ENCODE measurements around the gene PARL. TPM values are rescaled to one million over a fixed set of nuclear protein-coding genes. Genes with fewer than 3 reads are reported as not detected.

The PARL gene
- total and polyA plus RNA-seq, 9 of the 15 experiments (the other 6 are each of a cell fraction or from before 2014, with no cell fraction given): 39.5 to 82.4 (median 57.4) TPM

DNA sequence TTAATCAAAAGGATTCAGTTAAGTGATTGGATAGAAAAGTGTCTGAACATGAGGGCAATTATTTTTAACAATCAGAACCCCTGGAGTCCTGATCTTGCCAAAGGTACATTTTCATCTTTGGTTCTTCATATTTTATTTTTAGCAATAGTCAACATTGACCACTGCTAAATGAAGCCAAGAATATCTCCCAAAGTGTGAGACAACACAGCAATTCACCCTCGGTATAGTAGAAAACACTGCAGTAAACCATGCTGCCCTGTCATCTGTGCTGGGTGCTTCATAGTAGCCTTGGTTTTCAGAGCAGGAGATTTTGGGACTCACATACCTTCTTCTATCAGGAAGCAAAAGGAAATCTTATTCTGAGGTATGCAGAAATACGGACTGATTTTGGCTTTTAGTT, 47.2 kb upstream of the PARL start:
- ChIA-PET CTCF (ENCODE audit: low intra/inter-chr PET ratio) (no interaction called here), POLR2A (no interaction called here)
- H3K4me1 ChIP-seq (replicated peaks in 1 of 2; ENCODE audit: control insufficient read depth in 2 of 2, insufficient read depth in 2 of 2, low read length in 2 of 2): no peaks in the 10 kb centered on the region; a peak in 1 of 5 replicates
- FAIRE-seq: peak; percentile 42
- no TSS peak for BruUV-seq (replicated peaks)
- WGBS (ENCODE audit: insufficient coverage, low coverage, missing lambda C conversion rate): 87% methylated on average over 2 of the region's 2 CpGs
- H3K27me3 ChIP-seq (ENCODE audit: control insufficient read depth in 2 of 2, insufficient read depth in 2 of 2, low read length in 2 of 2): no peaks in the 10 kb centered on the region
- no peak for TF ChIP-seq SETDB1 (IDR thresholded peaks at IDR 0.05; ENCODE audit: low read length)
- no peak for TF ChIP-seq ZNF696 (CRISPR knock-in tag; conservative IDR thresholded peaks at IDR 0.05)
- TF ChIP-seq, protein P1, sequence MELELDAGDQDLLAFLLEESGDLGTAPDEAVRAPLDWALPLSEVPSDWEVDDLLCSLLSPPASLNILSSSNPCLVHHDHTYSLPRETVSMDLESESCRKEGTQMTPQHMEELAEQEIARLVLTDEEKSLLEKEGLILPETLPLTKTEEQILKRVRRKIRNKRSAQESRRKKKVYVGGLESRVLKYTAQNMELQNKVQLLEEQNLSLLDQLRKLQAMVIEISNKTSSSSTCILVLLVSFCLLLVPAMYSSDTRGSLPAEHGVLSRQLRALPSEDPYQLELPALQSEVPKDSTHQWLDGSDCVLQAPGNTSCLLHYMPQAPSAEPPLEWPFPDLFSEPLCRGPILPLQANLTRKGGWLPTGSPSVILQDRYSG (tag; conservative IDR thresholded peaks at IDR 0.05; ENCODE audit: low read depth): no peak
- TF ChIP-seq HNRNPLL (IDR thresholded peaks at IDR 0.05; ENCODE audit: low read depth, low read length, poor library complexity, severe bottlenecking): no peak
- no peak for TF ChIP-seq GATAD2A (IDR thresholded peaks at IDR 0.05)
- TF ChIP-seq ERF (CRISPR knock-in tag; IDR thresholded peaks at IDR 0.05): no peak
- no peak for TF ChIP-seq ZFP1 (CRISPR knock-in tag; IDR thresholded peaks at IDR 0.05)
- TF ChIP-seq, protein P2, sequence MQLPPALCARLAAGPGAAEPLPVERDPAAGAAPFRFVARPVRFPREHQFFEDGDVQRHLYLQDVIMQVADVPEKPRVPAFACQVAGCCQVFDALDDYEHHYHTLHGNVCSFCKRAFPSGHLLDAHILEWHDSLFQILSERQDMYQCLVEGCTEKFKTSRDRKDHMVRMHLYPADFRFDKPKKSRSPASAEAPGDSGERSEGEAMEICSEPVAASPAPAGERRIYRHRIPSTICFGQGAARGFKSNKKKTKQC (CRISPR knock-in tag; IDR thresholded peaks at IDR 0.05): no peak
- TF ChIP-seq ADNP (tag; IDR thresholded peaks at IDR 0.05): no peak
- no peak for TF ChIP-seq RNF2 (IDR thresholded peaks at IDR 0.05)
- no peak for TF ChIP-seq ESRRA (IDR thresholded peaks at IDR 0.05; ENCODE audit: borderline replicate concordance, low read depth)
- TF ChIP-seq ZNF316 (IDR thresholded peaks at IDR 0.05): no peak
- TF ChIP-seq ZNF76 (CRISPR knock-in tag; IDR thresholded peaks at IDR 0.05; ENCODE audit: borderline replicate concordance): no peak
- TF ChIP-seq ZNF75A (CRISPR knock-in tag; IDR thresholded peaks at IDR 0.05): no peak
- no peak for ATAC-seq
- no peak overlapping the region for H3K27ac ChIP-seq (ENCODE audit: extremely low read depth, low read depth, low read length)
- H3K36me3 ChIP-seq (ENCODE audit: control insufficient read depth, insufficient read depth, low read length): peaks cover 57% of the 10 kb centered on the region
- no peak overlapping the region for H3K9ac ChIP-seq (ENCODE audit: insufficient read depth in 1 of 2, low read depth in 2 of 2, low read length in 2 of 2)
- H4K20me1 ChIP-seq (replicated peaks; ENCODE audit: control insufficient read depth, insufficient read depth, low read length): no peaks in the 10 kb centered on the region
- H2AFZ ChIP-seq (ENCODE audit: low read depth, low read length): no peak overlapping the region
- intact Hi-C loops (cut with micrococcal nuclease): no loop called here
- no peaks in the 10 kb centered on the region for H3K9me3 ChIP-seq (replicated peaks; ENCODE audit: control insufficient read depth, insufficient read depth, low read depth, low read length)
- no peak overlapping the region for H3K4me2 ChIP-seq (ENCODE audit: insufficient read depth, low read length)
- H3K9me1 ChIP-seq (ENCODE audit: control insufficient read depth, insufficient read depth, low read length): no peaks in the 10 kb centered on the region
- no peak for DNase-seq (ENCODE audit: extremely low read depth in 1 of 4, low spot score in 3 of 4)
- no peaks in the 10 kb centered on the region for H3K79me2 ChIP-seq (ENCODE audit: control insufficient read depth, insufficient read depth, low read length)
- in situ Hi-C loops (cut with MboI): no loop called here
- no peak overlapping the region for H3K4me3 ChIP-seq
